Loucy (cell line): ENCODE measurements around the gene RCOR1.

Experiments
- CTCF ChIP-seq: fragments of 200-600 bp; sonication (generic); conservative IDR thresholded peaks from 2 replicates; pipeline ENCODE4 v1.5.1; 2014; ENCODE audit warnings: mild to moderate bottlenecking, antibody characterized with exemption, low read length
- EZH2phosphoT487 ChIP-seq: fragments of 200-600 bp; IDR thresholded peaks from 2 replicates; pipeline ENCODE4 v1.6.1; 2018; ENCODE audit warnings: antibody characterized with exemption, mild to moderate bottlenecking, moderate library complexity, borderline replicate concordance

- TF ChIP-seq CTCF (no peak), EZH2phosphoT487 (no peak)
Measured at GRCh38 chr14:102644523-102644922, 52.1 kb downstream of the RCOR1 start.
